GM18499 (cell line): ENCODE measurements around the gene PLGRKT.
"Not testable (repeated sequence)": the region's sequence is repeated elsewhere in the genome, so short reads cannot be mapped to it uniquely, and the experiment has no call there.

Experiments used
- ATAC-seq: cut with Tn5 transposase; IDR thresholded peaks from one replicate; pipeline ENCODE4 v1.9.1; 2021; ENCODE audit warnings: moderate number of reproducible peaks; ENCODE audit not compliant: insufficient read depth, unreplicated experiment

The PLGRKT gene

GRCh38 chr9:5433841-5434810 is 3.6 kb downstream of the PLGRKT start:
- ATAC-seq: not testable (repeated sequence)

- not testable (repeated sequence) for ATAC-seq
Observed at GRCh38 chr9:5433328-5433727, 4.4 kb downstream of the PLGRKT start.

GRCh38 chr9:5432890-5433289 is 4.8 kb downstream of the PLGRKT start:
- ATAC-seq: not testable (repeated sequence)

- no peak for ATAC-seq
Observed at GRCh38 chr9:5430912-5431311, 6.8 kb downstream of the PLGRKT start.

- ATAC-seq: no peak
Observed at GRCh38 chr9:5429873-5430564, 7.7 kb downstream of the PLGRKT start.

- ATAC-seq: no peak
Observed at GRCh38 chr9:5428794-5429528, 8.8 kb downstream of the PLGRKT start.

GRCh38 chr9:5428172-5428571 is 9.6 kb downstream of the PLGRKT start:
- ATAC-seq: no peak

- no peak for ATAC-seq
Observed at GRCh38 chr9:5427005-5427404, 10.7 kb downstream of the PLGRKT start.

GRCh38 chr9:5425006-5425628 is 12.6 kb downstream of the PLGRKT start:
- no peak for ATAC-seq

GRCh38 chr9:5422276-5422675 is 15.4 kb downstream of the PLGRKT start:
- ATAC-seq: no peak

- ATAC-seq: no peak
Observed at GRCh38 chr9:5421163-5421562, 16.6 kb downstream of the PLGRKT start.

GRCh38 chr9:5419987-5420386 is 17.7 kb downstream of the PLGRKT start:
- ATAC-seq: no peak

GRCh38 chr9:5418481-5418880 is 19.2 kb downstream of the PLGRKT start:
- no peak for ATAC-seq

- no peak for ATAC-seq
Observed at GRCh38 chr9:5416953-5417352, 20.8 kb downstream of the PLGRKT start.

GRCh38 chr9:5408596-5408995 is 29.1 kb downstream of the PLGRKT start:
- ATAC-seq: no peak

GRCh38 chr9:5402217-5402616 is 35.5 kb downstream of the PLGRKT start:
- ATAC-seq: no peak

- ATAC-seq: not testable (repeated sequence)
Observed at GRCh38 chr9:5397547-5397946, 40.2 kb downstream of the PLGRKT start.

GRCh38 chr9:5395428-5395827 is 42.3 kb downstream of the PLGRKT start:
- no peak for ATAC-seq

GRCh38 chr9:5393976-5394375 is 43.7 kb downstream of the PLGRKT start:
- ATAC-seq: not testable (repeated sequence)

GRCh38 chr9:5393497-5393896 is 44.2 kb downstream of the PLGRKT start:
- no peak for ATAC-seq
